ENCODE results near the gene EXOC3L4.
A peak's percentile ranks its signal among the peaks of the same experiment; 100 is the strongest.

Gene EXOC3L4

GRCh38 chr14:103107455-103107854, 12.9 kb downstream of the EXOC3L4 start:
- DNase-seq, result no peak
- in situ Hi-C loops (cut with HindIII; ENCODE audit: low pct_ligation_motif_present, low sequenced_read_pairs), result no loop called here
- no peak for TF ChIP-seq CTCF (IDR thresholded peaks at IDR 0.05; ENCODE audit: low read depth, low read length, missing control alignments)
- Histone ChIP-seq H3K27me3 (replicated peaks) (peaks cover 25% of the 10 kb centered on the region), H3K4me3 (ENCODE audit: low read depth, low read length) (no peak overlapping the region), H3K27ac (no peak overlapping the region), H3K36me3 (replicated peaks) (no peaks in the 10 kb centered on the region)

GRCh38 chr14:103107941-103108748, 13.6 kb downstream of the EXOC3L4 start:
- H3K27me3 ChIP-seq (replicated peaks), result peaks cover 19% of the 10 kb centered on the region
- no peak for DNase-seq
- TF ChIP-seq CTCF (IDR thresholded peaks at IDR 0.05; ENCODE audit: low read depth, low read length, missing control alignments), result no peak
- H3K4me3 ChIP-seq (ENCODE audit: low read depth, low read length), result no peak overlapping the region
- H3K36me3 ChIP-seq (replicated peaks), result no peaks in the 10 kb centered on the region
- H3K27ac ChIP-seq, result no peak overlapping the region
- in situ Hi-C loops (cut with HindIII; ENCODE audit: low pct_ligation_motif_present, low sequenced_read_pairs), result no loop called here

- TF ChIP-seq CTCF (IDR thresholded peaks at IDR 0.05; ENCODE audit: low read depth, low read length, missing control alignments), result no peak
- H3K27ac ChIP-seq, result no peak overlapping the region
- in situ Hi-C loops (cut with HindIII; ENCODE audit: low pct_ligation_motif_present, low sequenced_read_pairs), result no loop called here
- no peaks in the 10 kb centered on the region for H3K36me3 ChIP-seq (replicated peaks)
- H3K27me3 ChIP-seq (replicated peaks), result peaks cover 13% of the 10 kb centered on the region
- H3K4me3 ChIP-seq (ENCODE audit: low read depth, low read length), result no peak overlapping the region
- DNase-seq, result no peak
Measured at GRCh38 chr14:103108749-103109207, 14.3 kb downstream of the EXOC3L4 start.

- in situ Hi-C loops (cut with HindIII; ENCODE audit: low pct_ligation_motif_present, low sequenced_read_pairs), result no loop called here
- DNase-seq, result peak; percentile 54
- Histone ChIP-seq H3K27ac (no peak overlapping the region), H3K27me3 (replicated peaks) (peaks cover 3% of the 10 kb centered on the region), H3K4me3 (ENCODE audit: low read depth, low read length) (no peak overlapping the region), H3K36me3 (replicated peaks) (no peaks in the 10 kb centered on the region)
- no peak for TF ChIP-seq CTCF (IDR thresholded peaks at IDR 0.05; ENCODE audit: low read depth, low read length, missing control alignments)
Measured at GRCh38 chr14:103109535-103110441, 15.3 kb downstream of the EXOC3L4 start.

- no peak overlapping the region for H3K27ac ChIP-seq
- no peak for DNase-seq
- H3K27me3 ChIP-seq (replicated peaks), result no peaks in the 10 kb centered on the region
- in situ Hi-C loops (cut with HindIII; ENCODE audit: low pct_ligation_motif_present, low sequenced_read_pairs), result no loop called here
- H3K36me3 ChIP-seq (replicated peaks), result no peaks in the 10 kb centered on the region
- no peak for TF ChIP-seq CTCF (IDR thresholded peaks at IDR 0.05; ENCODE audit: low read depth, low read length, missing control alignments)
- no peak overlapping the region for H3K4me3 ChIP-seq (ENCODE audit: low read depth, low read length)
Measured at GRCh38 chr14:103110681-103111231, 16.2 kb downstream of the EXOC3L4 start.

Measured in brain microvascular endothelial cell (primary cell).